GM12892 (cell line): Measurements from ENCODE around the gene CLP1.

Experiments
- POLR2AphosphoS5 ChIP-seq: IDR thresholded peaks from 2 replicates; pipeline ENCODE4 v1.6.1; 2011; ENCODE audit warnings: low read depth, low read length, control low read depth
- TAF1 ChIP-seq: IDR thresholded peaks from 2 replicates; pipeline ENCODE4 v1.6.1; 2011; ENCODE audit warnings: low read depth, mild to moderate bottlenecking, control low read depth, low read length, borderline replicate concordance

GRCh38 chr11:57639321-57640067, 18.1 kb upstream of the CLP1 start:
- TF ChIP-seq POLR2AphosphoS5, result no peak
- TF ChIP-seq TAF1, result no peak
